Stomach smooth muscle (tissue), 2 donors: ENCODE measurements around the gene NKX2-8.

Experiments used
- H3K27ac ChIP-seq: one replicate; pipeline ENCODE4 v1.7.0; 2013; ENCODE audit warnings: mild to moderate bottlenecking, low read length, inconsistent platforms
- H3K27me3 ChIP-seq, 2 donors: one replicate each; pipeline ENCODE4 v1.7.0; 2013; ENCODE audit warnings: low read length in 2 of 2; ENCODE audit not compliant: insufficient read depth in 2 of 2, control insufficient read depth in 1 of 2
- H3K36me3 ChIP-seq, 2 donors: one replicate each; pipeline ENCODE4 v1.7.0; 2013; ENCODE audit warnings: low read length in 2 of 2; ENCODE audit not compliant: control insufficient read depth in 2 of 2, insufficient read depth in 2 of 2
- H3K4me1 ChIP-seq: one replicate; pipeline ENCODE4 v1.7.0; 2013; ENCODE audit warnings: low read length; ENCODE audit not compliant: control insufficient read depth, insufficient read depth
- H3K4me3 ChIP-seq, 2 donors: one replicate each; pipeline ENCODE4 v1.7.0; 2013; ENCODE audit warnings: low read length in 2 of 2
- H3K9ac ChIP-seq, 2 donors: one replicate each; pipeline ENCODE4 v1.7.0; 2013; ENCODE audit warnings: low read length in 2 of 2, mild to moderate bottlenecking in 1 of 2
- H3K9me3 ChIP-seq, 2 donors: one replicate each; pipeline ENCODE4 v1.7.0; 2013; ENCODE audit warnings: low read length in 2 of 2; ENCODE audit not compliant: control insufficient read depth in 2 of 2
- donor health status: healthy.
- donor health status: Pancreatic carcinoma.

Gene NKX2-8

GRCh38 chr14:36604757-36605505 lies 22.5 kb upstream of the NKX2-8 start:
- H3K27me3 ChIP-seq, result peaks cover 5 to 11% of the 10 kb centered on the region in 2 donors
- no peaks in the 10 kb centered on the region for H3K4me1 ChIP-seq
- H3K9ac ChIP-seq, result no peak overlapping the region
- H3K9me3 ChIP-seq, result no peaks in the 10 kb centered on the region
- H3K27ac ChIP-seq, result no peak overlapping the region
- no peaks in the 10 kb centered on the region for H3K36me3 ChIP-seq
- no peak overlapping the region for H3K4me3 ChIP-seq

GRCh38 chr14:36600431-36600830 lies 18.0 kb upstream of the NKX2-8 start:
- Histone ChIP-seq H3K4me3 (no peak overlapping the region), H3K27ac (no peak overlapping the region), H3K27me3 (peaks cover 13 to 14% of the 10 kb centered on the region in 2 donors), H3K9me3 (no peaks in the 10 kb centered on the region), H3K36me3 (no peaks in the 10 kb centered on the region), H3K4me1 (no peaks in the 10 kb centered on the region), H3K9ac (no peak overlapping the region)

GRCh38 chr14:36591482-36591881 lies 9.1 kb upstream of the NKX2-8 start:
- Histone ChIP-seq H3K9me3 (no peaks in the 10 kb centered on the region), H3K9ac (no peak overlapping the region), H3K27me3 (peaks cover 34 to 63% of the 10 kb centered on the region in 2 donors), H3K36me3 (no peaks in the 10 kb centered on the region), H3K4me1 (no peaks in the 10 kb centered on the region), H3K27ac (no peak overlapping the region), H3K4me3 (no peak overlapping the region)

- no peaks in the 10 kb centered on the region for H3K9me3 ChIP-seq
- H3K9ac ChIP-seq, result no peak overlapping the region
- H3K4me3 ChIP-seq, result no peak overlapping the region
- no peaks in the 10 kb centered on the region for H3K36me3 ChIP-seq
- peaks cover 39 to 57% of the 10 kb centered on the region in 2 donors for H3K27me3 ChIP-seq
- no peak overlapping the region for H3K27ac ChIP-seq
- no peaks in the 10 kb centered on the region for H3K4me1 ChIP-seq
These were observed 6.4 kb upstream of the NKX2-8 start for GRCh38 chr14:36588788-36589187.

GRCh38 chr14:36588119-36588518 lies 5.7 kb upstream of the NKX2-8 start:
- Histone ChIP-seq H3K27ac (no peak overlapping the region), H3K4me3 (no peak overlapping the region), H3K4me1 (no peaks in the 10 kb centered on the region), H3K9ac (no peak overlapping the region), H3K9me3 (no peaks in the 10 kb centered on the region), H3K27me3 (peaks cover 41 to 64% of the 10 kb centered on the region in 2 donors), H3K36me3 (no peaks in the 10 kb centered on the region)

GRCh38 chr14:36585100-36585499 lies 2.7 kb upstream of the NKX2-8 start:
- no peaks in the 10 kb centered on the region for H3K36me3 ChIP-seq

GRCh38 chr14:36583893-36584811 lies 1.7 kb upstream of the NKX2-8 start:
- Histone ChIP-seq H3K9me3 (no peaks in the 10 kb centered on the region), H3K27me3 (peaks cover 41 to 65% of the 10 kb centered on the region in 2 donors), H3K4me1 (peaks cover 16% of the 10 kb centered on the region), H3K27ac (no peak overlapping the region), H3K36me3 (no peaks in the 10 kb centered on the region), H3K4me3 (no peak overlapping the region), H3K9ac (no peak overlapping the region)

More at GRCh38 chr14:36585100-36585499, 2.7 kb upstream of the NKX2-8 start:
- peaks cover 37 to 64% of the 10 kb centered on the region in 2 donors for H3K27me3 ChIP-seq
- H3K27ac ChIP-seq, result no peak overlapping the region
- no peak overlapping the region for H3K4me3 ChIP-seq
- no peak overlapping the region for H3K9ac ChIP-seq
- H3K4me1 ChIP-seq, result peaks cover 16% of the 10 kb centered on the region
- no peaks in the 10 kb centered on the region for H3K9me3 ChIP-seq

GRCh38 chr14:36583242-36583892 lies 953 bp upstream of the NKX2-8 start:
- Histone ChIP-seq H3K4me3 (no peak overlapping the region), H3K9me3 (no peaks in the 10 kb centered on the region), H3K36me3 (no peaks in the 10 kb centered on the region), H3K27ac (no peak overlapping the region), H3K4me1 (peaks cover 16% of the 10 kb centered on the region), H3K27me3 (peaks cover 45 to 65% of the 10 kb centered on the region in 2 donors), H3K9ac (no peak overlapping the region)

- Histone ChIP-seq H3K9me3 (no peaks in the 10 kb centered on the region), H3K4me3 (no peak overlapping the region), H3K36me3 (no peaks in the 10 kb centered on the region), H3K27me3 (peaks cover 45 to 61% of the 10 kb centered on the region in 2 donors), H3K27ac (no peak overlapping the region), H3K4me1 (peaks cover 16% of the 10 kb centered on the region), H3K9ac (no peak overlapping the region)
These were observed 444 bp upstream of the NKX2-8 start for GRCh38 chr14:36582874-36583241.
